Measurements from ENCODE around the gene OXSM. TPM values are rescaled to one million over a fixed set of nuclear protein-coding genes. Genes with fewer than 3 reads are reported as not detected.

The OXSM gene
- total and polyA plus RNA-seq, 10 of the 15 experiments (the other 5 are each of a cell fraction or from before 2014, with no cell fraction given) = 12.9 to 37.5 (median 22.1) TPM

- TF ChIP-seq RB1 (IDR thresholded peaks at IDR 0.05; ENCODE audit: borderline replicate concordance) = no peak
Observed at GRCh38 chr3:25812644-25813043, 22.8 kb downstream of the OXSM start (continued).

GRCh38 chr3:25817107-25817506 lies 27.2 kb downstream of the OXSM start:
- FAIRE-seq (peak; percentile 75), DNase-seq (ENCODE audit: low read depth, low spot score) (no peak), ATAC-seq (peak; percentile 63)
- Histone ChIP-seq H3K27me3 (replicated peaks in 1 of 2; ENCODE audit: control insufficient read depth in 2 of 2, insufficient read depth in 2 of 2, low read length in 1 of 2) (no peaks in the 10 kb centered on the region), H3K9me3 (replicated peaks; ENCODE audit: control insufficient read depth, insufficient read depth, low read length) (no peaks in the 10 kb centered on the region), H4K20me1 (ENCODE audit: control insufficient read depth, insufficient read depth) (no peaks in the 10 kb centered on the region), H3K4me2 (ENCODE audit: control insufficient read depth, insufficient read depth) (no peak overlapping the region), H3K4me3 (no peak overlapping the region), H2AFZ (ENCODE audit: control insufficient read depth, low read depth, low read length) (no peak overlapping the region), H3K79me2 (ENCODE audit: control insufficient read depth, insufficient read depth, low read length) (no peaks in the 10 kb centered on the region), H3K4me1 (ENCODE audit: control insufficient read depth, insufficient read depth, low read length) (peaks cover 3% of the 10 kb centered on the region; the same call in 1 of the 2 replicates), H3K27ac (ENCODE audit: control insufficient read depth, insufficient read depth) (no peak overlapping the region), H3K36me3 (ENCODE audit: control insufficient read depth in 2 of 2, insufficient read depth in 2 of 2, low read length in 1 of 2) (no peaks in the 10 kb centered on the region), H3K9ac (ENCODE audit: control insufficient read depth, insufficient read depth, low read length) (no peak overlapping the region)
- ChIA-PET SMC1A (ENCODE audit: uncharacterized antibody, unreplicated experiment) (no interaction called here), POLR2A (no interaction called here), CTCF (interaction anchor here (0.7 kb wide), 1 partner anchor 157 kb away, joined by 3 read pairs; no protein-coding TSS in a partner anchor), RAD21 (ENCODE audit: unreplicated experiment) (no interaction called here)
- intact Hi-C loops (cut with micrococcal nuclease; ENCODE audit: unreplicated experiment) = no loop called here
- in situ Hi-C loops (cut with MboI) = no loop called here
- BruUV-seq (replicated peaks) = no TSS peak
- TF ChIP-seq ZNF274 (IDR thresholded peaks at IDR 0.05; ENCODE audit: insufficient read depth, insufficient read length) (no peak), CBX5 (IDR thresholded peaks at IDR 0.05; ENCODE audit: low read depth) (no peak), NFIC (IDR thresholded peaks at IDR 0.05; ENCODE audit: low read depth, low read length) (0 out of 2 replicates have a peak, but pooled peaks have one; percentile 19), GABPA (IDR thresholded peaks at IDR 0.05; ENCODE audit: low read depth) (no peak), RUNX3 (IDR thresholded peaks at IDR 0.05; ENCODE audit: low read length) (peak; percentile 73), SMC3 (IDR thresholded peaks at IDR 0.05; ENCODE audit: borderline replicate concordance, low read length) (no peak), CBX3 (IDR thresholded peaks at IDR 0.05; ENCODE audit: borderline replicate concordance, low read depth) (no peak), WRNIP1 (IDR thresholded peaks at IDR 0.05; ENCODE audit: borderline replicate concordance, low read depth, low read length) (no peak), JUNB (IDR thresholded peaks at IDR 0.05) (peak; percentile 63), MTA2 (IDR thresholded peaks at IDR 0.05; ENCODE audit: low read depth) (no peak), CHD4 (IDR thresholded peaks at IDR 0.05) (no peak), FOXM1 (IDR thresholded peaks at IDR 0.05; ENCODE audit: low read depth, low read length) (no peak)
- WGBS (ENCODE audit: insufficient coverage, insufficient replicate concordance, low lambda C conversion rate, missing lambda C conversion rate) = 7% methylated on average over 1 of the region's 1 CpG
